Ovary (tissue), 3 donors: ENCODE data around the gene ARFGEF3.

Experiments used
- CTCF ChIP-seq, 3 donors: fragments of 450-650 bp in 2 of 3; fragments of 200-600 bp in 1 of 3; IDR thresholded peaks; one replicate each; pipeline versions ENCODE4 v1.5.1 to v1.8.0; 2016 to 2022; ENCODE audit warnings: antibody characterized with exemption in 3 of 3, mild to moderate bottlenecking in 1 of 3
- POLR2A ChIP-seq: fragments of 450-650 bp; IDR thresholded peaks from one replicate; pipeline ENCODE4 v1.6.1; 2017; ENCODE audit warnings: antibody characterized with exemption, mild to moderate bottlenecking, moderate library complexity
- donor health status: DM: no; HTN: no; CAD: no.

- TF ChIP-seq CTCF (IDR thresholded peaks at IDR 0.05) (no peak), POLR2A (no peak)
These were observed 92.0 kb downstream of the ARFGEF3 start for GRCh38 chr6:138253731-138254130.
